HEK293 (cell line): ENCODE data around the gene ZNF423.

ENCODE experiments used
- CTCF ChIA-PET: fragments of 350-600 bp; formaldehyde crosslinking; extraction: SDS; loops from one replicate; lab custom pipeline; 2021; ENCODE audit warnings: antibody characterized with exemption; lab: Yijun Ruan, JAX
- POLR2A ChIA-PET: fragments of 300-600 bp; formaldehyde crosslinking; extraction: SDS; loops from one replicate; lab custom pipeline; 2020; ENCODE audit warnings: antibody characterized with exemption, inconsistent platforms; lab: Yijun Ruan, JAX
- H3K27ac ChIP-seq: fragments of 200-500 bp; sonication (Bioruptor generic); 2 replicates; pipeline ENCODE4 v1.5.1; 2014; ENCODE audit warnings: low read depth, low read length, control low read depth, inconsistent platforms; ENCODE audit errors: extremely low read depth
- H3K36me3 ChIP-seq, 2 experiments: fragments of 200-500 bp in 1 of 2; sonication (Bioruptor generic) in 1 of 2; 1 replicate in 1 of 2; 2 replicates in 1 of 2; pipeline ENCODE4 v1.5.1; 2014 to 2017; ENCODE audit warnings: inconsistent platforms in 2 of 2, low read length in 2 of 2; ENCODE audit not compliant: control insufficient read depth in 2 of 2, insufficient read depth in 1 of 2
- H3K4me1 ChIP-seq: fragments of 200-500 bp; sonication (Bioruptor generic); 2 replicates; pipeline ENCODE4 v1.5.1; 2014; ENCODE audit warnings: mild to moderate bottlenecking, low read length, inconsistent platforms; ENCODE audit not compliant: control insufficient read depth, insufficient read depth
- H3K4me3 ChIP-seq: 2 replicates; pipeline ENCODE4 v1.5.1; 2011; ENCODE audit warnings: low read depth, mild to moderate bottlenecking, control low read depth, low read length, moderate library complexity
- H3K9me3 ChIP-seq: fragments of 200-500 bp; sonication (Bioruptor generic); 2 replicates; pipeline ENCODE4 v1.5.1; 2014; ENCODE audit warnings: low read depth, low read length, inconsistent platforms; ENCODE audit not compliant: control insufficient read depth, insufficient read depth
- BCL11B ChIP-seq: fragments of 450-650 bp; formaldehyde crosslinking; IDR thresholded peaks from 2 replicates; pipeline ENCODE4 v1.5.1; 2016; ENCODE audit warnings: low read depth, missing biosample characterization, missing genetic modification characterization
- PRDM2 ChIP-seq: fragments of 450-650 bp; formaldehyde crosslinking; IDR thresholded peaks from 2 replicates; pipeline ENCODE4 v1.5.1; 2016; ENCODE audit warnings: missing biosample characterization, missing genetic modification characterization, borderline replicate concordance
- REST ChIP-seq: fragments of 450-650 bp; formaldehyde crosslinking; IDR thresholded peaks from 2 replicates; pipeline ENCODE4 v1.5.1; 2016; ENCODE audit warnings: missing biosample characterization, missing genetic modification characterization
- SP3 ChIP-seq: fragments of 450-650 bp; formaldehyde crosslinking; IDR thresholded peaks from 2 replicates; pipeline ENCODE4 v1.5.1; 2016; ENCODE audit warnings: missing biosample characterization, missing genetic modification characterization
- TRIM28 ChIP-seq: IDR thresholded peaks from 2 replicates; pipeline ENCODE4 v1.6.1; 2011; ENCODE audit warnings: low read length, control low read depth, borderline replicate concordance
- ZNF148 ChIP-seq: fragments of 450-650 bp; formaldehyde crosslinking; IDR thresholded peaks from 2 replicates; pipeline ENCODE4 v1.5.0; 2017; ENCODE audit warnings: missing biosample characterization, missing genetic modification characterization, borderline replicate concordance
- ZNF394 ChIP-seq: fragments of 450-650 bp; formaldehyde crosslinking; IDR thresholded peaks from 2 replicates; pipeline ENCODE4 v1.5.1; 2016; ENCODE audit warnings: missing biosample characterization, missing genetic modification characterization, mild to moderate bottlenecking, moderate library complexity, borderline replicate concordance
- ZNF558 ChIP-seq: fragments of 450-650 bp; formaldehyde crosslinking; IDR thresholded peaks from 2 replicates; pipeline ENCODE4 v1.5.1; 2016; ENCODE audit warnings: missing biosample characterization, missing genetic modification characterization
- ZNF571 ChIP-seq: fragments of 450-650 bp; formaldehyde crosslinking; IDR thresholded peaks from 2 replicates; pipeline ENCODE4 v1.5.0; 2017; ENCODE audit warnings: missing biosample characterization, missing genetic modification characterization
- ZNF621 ChIP-seq: fragments of 450-650 bp; formaldehyde crosslinking; IDR thresholded peaks from 2 replicates; pipeline ENCODE4 v1.5.1; 2017; ENCODE audit warnings: missing biosample characterization, missing genetic modification characterization
- ZNF704 ChIP-seq: fragments of 450-650 bp; formaldehyde crosslinking; IDR thresholded peaks from 2 replicates; pipeline ENCODE4 v1.5.1; 2016; ENCODE audit warnings: missing biosample characterization, missing genetic modification characterization

The ZNF423 gene

GRCh38 chr16:49594153-49594552, 261.8 kb downstream of the ZNF423 start:
- H3K27ac ChIP-seq: no peak overlapping the region
- H3K4me3 ChIP-seq: no peak overlapping the region
- no peaks in the 10 kb centered on the region for H3K9me3 ChIP-seq
- no peak for TF ChIP-seq PRDM2 (tag by site-specific recombination)
- no peak for TF ChIP-seq REST (tag by site-specific recombination)
- TF ChIP-seq BCL11B (tag by site-specific recombination): no peak
- TF ChIP-seq ZNF621 (tag by site-specific recombination): no peak
- TF ChIP-seq ZNF558 (tag by site-specific recombination): no peak
- no peak for TF ChIP-seq ZNF394 (tag by site-specific recombination)
- TF ChIP-seq ZNF704 (tag by site-specific recombination): no peak
- TF ChIP-seq TRIM28: no peak
- TF ChIP-seq ZNF571: no peak
- no peak for TF ChIP-seq SP3 (tag by site-specific recombination)
- TF ChIP-seq ZNF148: no peak
- H3K4me1 ChIP-seq: no peaks in the 10 kb centered on the region
- H3K36me3 ChIP-seq: no peaks in the 10 kb centered on the region
- POLR2A ChIA-PET: no interaction called here
- CTCF ChIA-PET: interaction anchor here (0.6 to 2.5 kb wide), 7 partner anchors 11 to 328 kb away, joined by 3 to 14 read pairs (median 4); no protein-coding TSS in a partner anchor
